GM19043 (cell line): ENCODE results near the gene ZDHHC18.
"Not testable (repeated sequence)": the region's sequence is repeated elsewhere in the genome, so short reads cannot be mapped to it uniquely, and the experiment has no call there.

ENCODE experiments used
- ATAC-seq: cut with Tn5 transposase; IDR thresholded peaks from one replicate; pipeline ENCODE4 v1.9.1; 2021; ENCODE audit warnings: low read depth; ENCODE audit not compliant: unreplicated experiment

Gene ZDHHC18

DNA sequence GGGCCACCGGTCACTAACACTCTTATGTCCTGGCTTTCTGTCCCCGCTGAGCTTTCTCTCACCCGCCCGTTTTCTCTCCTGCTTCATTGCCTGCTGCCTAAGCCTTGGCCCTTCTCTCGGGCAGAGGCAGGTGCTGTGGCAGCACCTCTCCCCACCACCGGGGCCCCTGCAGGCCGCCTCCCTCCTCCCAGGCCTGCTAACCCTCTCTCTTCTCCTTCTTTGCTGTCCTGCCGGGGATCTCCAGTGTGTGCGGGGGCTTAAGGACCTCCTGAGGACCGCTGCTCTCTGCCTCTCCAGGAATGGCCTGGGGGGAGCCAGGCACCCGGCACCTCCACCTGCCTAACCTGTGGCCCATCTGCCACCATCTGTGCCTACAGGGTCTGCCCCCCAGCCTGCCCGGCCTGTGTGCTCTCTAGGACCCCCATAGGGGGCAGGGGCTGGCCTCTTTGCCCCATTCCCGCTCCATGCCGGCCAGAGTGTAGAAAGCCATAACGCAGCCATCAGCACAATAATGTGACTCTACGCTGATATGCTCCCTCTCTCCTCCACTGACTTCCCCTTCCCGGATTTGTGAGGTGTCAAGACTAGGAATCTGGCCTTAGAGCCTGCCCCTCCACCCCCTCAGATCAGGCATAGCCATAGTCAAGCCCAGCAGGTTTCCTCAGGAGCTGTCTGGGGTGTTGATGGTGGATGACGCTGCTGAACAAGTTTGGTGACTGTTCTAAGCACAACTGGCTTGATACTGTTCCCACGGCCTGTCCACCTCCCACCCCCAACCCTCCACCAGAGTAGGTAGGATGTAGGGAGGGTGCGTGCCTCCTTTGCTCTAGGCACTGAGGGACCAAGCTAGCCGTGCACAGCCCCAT lies 30.3 kb downstream of the ZDHHC18 start:
- no peak for ATAC-seq

DNA sequence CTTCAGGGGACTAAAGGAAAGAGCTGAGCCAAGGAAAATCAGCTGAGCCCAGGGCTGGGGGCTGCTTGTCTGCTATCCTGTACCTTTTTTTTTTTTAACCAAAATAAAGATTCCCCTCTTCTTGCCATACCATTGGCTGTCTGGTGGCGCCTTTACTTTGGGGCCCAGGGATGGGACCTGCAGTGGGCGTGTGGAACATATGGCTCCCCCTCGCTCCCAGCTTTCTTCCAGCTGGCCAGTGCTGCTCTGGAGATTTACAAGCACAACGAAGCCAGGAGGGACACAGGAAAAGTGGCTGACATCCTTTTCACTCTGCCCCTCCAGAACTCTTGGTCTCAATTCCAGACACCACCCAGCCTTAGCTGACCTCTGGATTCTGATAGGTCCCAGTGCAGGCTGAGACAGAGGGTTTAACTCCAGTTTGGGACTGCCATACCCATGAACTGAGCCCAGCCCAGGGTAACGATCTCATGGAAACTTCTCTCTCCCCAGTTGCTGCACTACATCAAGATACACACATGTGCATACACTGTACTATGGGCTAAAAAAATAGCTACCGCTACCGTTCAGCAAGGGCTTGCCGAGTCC lies 31.1 kb downstream of the ZDHHC18 start:
- ATAC-seq: no peak

DNA sequence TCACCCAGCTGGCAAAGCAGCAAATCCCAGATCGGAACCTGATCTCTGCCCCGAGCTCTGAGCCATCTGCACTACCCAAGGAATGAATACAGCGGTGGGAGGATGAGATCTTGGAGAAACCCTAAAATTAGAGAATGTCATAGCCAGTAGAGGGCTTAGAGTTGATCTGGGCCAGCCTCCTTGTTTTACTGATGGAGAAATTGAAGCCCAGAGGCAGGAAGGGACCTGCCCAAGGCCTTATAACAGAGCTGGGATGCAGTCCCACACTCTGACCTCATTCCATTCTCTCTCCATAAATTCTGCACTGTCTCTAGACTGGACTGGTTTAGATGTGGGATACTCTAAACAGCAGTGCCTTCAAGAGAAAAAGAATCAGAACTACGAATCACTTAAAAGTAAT lies 31.7 kb downstream of the ZDHHC18 start:
- no peak for ATAC-seq

DNA sequence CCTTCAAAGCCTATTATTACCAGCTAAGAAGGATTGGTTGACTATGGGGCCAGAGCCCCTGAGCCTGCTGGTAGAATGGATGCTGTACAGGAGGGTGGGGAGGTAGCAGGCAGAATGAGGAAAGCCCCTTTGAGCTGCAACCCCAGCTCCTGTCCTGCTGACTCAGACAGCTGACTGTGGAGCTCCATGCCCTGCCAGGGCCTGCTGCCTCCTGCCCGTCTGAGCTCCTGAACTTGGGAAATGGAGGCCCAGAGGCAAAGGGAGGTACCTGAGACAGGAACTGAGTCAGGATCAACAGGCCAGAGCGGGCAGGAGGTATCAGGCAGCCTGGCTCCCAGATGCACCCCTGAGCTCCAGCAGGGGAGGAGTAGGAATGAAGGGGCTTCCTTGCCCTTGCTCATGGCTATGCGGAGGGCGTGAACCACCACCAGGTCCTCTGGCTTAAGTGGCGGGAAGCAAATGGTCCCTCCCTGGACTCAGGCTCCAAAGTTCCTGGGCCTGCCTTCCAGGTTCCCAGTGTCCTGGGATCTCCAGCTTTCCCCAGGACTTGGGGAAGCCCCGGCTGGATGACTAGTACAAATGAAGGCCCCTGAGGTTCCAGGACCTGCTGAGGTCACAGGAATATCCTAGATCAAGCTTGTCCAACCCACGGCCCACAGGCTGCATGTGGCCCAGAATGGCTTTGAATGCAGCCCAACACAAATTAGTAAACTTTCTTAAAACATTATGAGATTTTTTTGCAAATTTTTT lies 32.6 kb downstream of the ZDHHC18 start:
- ATAC-seq: no peak

DNA sequence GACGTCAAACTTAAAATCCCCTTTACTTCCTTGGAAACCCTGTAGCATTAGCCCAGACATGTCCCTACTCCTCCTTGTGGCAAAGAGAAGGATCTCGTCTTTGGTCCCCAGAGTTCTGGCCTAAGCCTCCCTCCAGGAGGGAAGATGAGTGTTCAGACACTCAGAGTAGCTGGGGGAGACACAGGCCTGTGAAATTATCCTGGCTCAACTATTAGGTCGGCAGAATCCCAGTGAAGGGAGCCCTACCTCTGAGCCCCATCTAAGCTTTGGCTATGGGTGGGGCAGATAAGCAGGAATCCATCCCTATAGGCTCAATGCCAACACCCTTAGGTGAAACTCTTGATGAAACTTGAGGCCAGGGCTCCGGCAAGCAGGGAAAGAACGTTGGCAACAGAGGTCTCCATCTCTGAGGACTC lies 34.8 kb downstream of the ZDHHC18 start:
- ATAC-seq: no peak

DNA sequence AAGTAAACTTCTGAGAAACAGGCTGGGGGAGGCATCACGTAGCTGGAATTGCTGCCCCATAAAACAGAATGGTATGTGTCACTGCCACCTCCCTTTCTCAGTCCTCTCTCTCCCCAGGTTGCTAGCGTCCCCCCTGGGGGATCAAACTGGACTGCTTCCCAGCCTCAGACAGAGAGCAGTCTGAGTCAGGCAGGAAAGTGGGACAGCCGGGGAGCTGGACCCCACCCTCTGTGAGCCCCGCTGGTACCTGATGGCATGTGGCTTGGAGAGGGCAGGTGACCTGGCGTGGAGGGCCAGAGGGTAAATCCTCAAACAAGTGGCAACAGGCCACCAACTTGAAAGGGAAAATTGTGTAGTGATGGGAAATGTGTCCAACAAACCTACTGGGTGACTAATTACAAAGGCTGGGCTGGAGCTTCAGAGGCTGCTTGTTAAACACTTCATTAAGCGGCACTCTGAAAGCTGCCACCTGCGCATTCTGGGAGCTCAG lies 35.4 kb downstream of the ZDHHC18 start:
- ATAC-seq: no peak

DNA sequence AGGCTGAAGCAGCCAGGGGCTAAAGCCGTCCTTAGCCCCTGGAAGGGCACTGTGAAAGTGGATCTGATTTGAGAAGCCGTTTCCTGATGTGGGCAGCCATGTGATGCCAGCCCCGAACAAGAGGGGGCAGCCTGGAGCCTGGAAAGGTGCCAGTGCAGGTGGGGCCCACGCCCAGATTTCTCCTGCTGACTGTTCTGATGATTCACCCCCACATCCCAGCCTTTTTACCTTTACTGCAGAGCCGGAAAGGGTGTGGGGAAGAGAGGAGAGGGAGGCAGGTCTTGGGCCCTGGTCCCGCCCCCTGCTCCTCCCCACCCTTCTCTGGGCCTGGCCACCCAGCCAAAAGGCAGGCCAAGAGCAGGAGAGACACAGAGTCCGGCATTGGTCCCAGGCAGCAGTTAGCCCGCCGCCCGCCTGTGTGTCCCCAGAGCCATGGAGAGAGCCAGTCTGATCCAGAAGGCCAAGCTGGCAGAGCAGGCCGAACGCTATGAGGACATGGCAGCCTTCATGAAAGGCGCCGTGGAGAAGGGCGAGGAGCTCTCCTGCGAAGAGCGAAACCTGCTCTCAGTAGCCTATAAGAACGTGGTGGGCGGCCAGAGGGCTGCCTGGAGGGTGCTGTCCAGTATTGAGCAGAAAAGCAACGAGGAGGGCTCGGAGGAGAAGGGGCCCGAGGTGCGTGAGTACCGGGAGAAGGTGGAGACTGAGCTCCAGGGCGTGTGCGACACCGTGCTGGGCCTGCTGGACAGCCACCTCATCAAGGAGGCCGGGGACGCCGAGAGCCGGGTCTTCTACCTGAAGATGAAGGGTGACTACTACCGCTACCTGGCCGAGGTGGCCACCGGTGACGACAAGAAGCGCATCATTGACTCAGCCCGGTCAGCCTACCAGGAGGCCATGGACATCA lies 36.5 kb downstream of the ZDHHC18 start, which contains the start of gene SFN:
Gene SFN, plus strand, starts transcription at position 369 of the 904 bp plus-strand sequence. Its CDS starts 64 bp downstream, at position 433.
- no peak for ATAC-seq

DNA sequence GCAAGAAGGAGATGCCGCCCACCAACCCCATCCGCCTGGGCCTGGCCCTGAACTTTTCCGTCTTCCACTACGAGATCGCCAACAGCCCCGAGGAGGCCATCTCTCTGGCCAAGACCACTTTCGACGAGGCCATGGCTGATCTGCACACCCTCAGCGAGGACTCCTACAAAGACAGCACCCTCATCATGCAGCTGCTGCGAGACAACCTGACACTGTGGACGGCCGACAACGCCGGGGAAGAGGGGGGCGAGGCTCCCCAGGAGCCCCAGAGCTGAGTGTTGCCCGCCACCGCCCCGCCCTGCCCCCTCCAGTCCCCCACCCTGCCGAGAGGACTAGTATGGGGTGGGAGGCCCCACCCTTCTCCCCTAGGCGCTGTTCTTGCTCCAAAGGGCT lies 37.2 kb downstream of the ZDHHC18 start:
- ATAC-seq: no peak

DNA sequence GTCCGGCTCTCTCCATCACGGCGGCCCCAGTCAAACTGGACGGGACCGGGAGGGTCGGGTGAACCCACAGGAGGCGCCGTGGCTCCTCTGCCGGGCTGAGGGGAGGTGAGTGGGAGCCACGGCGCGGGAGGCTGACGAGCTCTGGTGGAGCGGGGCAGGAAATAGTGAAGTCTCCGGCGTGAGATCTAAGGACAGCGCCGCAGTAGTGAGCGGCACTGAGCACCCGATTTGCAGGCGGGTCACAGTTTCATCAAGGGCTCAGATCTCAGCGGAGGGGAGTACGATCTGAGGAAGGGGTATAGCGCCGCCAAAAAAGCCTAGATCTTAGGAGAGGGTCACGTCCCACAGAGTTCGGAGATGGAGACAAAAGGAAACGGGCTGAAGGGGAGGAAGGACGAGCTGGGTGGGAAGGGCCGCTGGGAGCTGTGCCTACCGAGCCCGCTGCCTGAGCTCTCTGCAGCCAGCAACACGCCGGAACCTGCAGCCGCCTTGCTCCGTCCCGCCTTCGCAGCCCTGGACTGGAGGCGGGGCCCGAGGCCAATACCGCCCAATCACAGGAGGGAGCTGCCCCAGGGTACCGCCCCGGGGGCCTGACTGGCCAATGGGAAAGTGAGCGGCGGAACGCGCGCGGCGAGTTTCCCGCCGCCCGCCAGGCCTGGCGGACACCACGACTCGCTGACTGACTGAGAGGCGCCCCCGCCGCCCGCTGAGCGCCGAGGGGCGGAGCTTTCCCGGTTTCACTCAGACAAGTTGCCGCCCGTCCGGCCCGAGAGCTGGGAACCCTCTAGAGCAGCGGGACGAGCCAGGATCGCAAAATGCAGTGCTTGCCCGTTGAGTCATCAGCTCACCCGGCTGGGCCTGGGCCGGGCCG lies 38.4 kb downstream of the ZDHHC18 start:
- ATAC-seq: peak; percentile 94

DNA sequence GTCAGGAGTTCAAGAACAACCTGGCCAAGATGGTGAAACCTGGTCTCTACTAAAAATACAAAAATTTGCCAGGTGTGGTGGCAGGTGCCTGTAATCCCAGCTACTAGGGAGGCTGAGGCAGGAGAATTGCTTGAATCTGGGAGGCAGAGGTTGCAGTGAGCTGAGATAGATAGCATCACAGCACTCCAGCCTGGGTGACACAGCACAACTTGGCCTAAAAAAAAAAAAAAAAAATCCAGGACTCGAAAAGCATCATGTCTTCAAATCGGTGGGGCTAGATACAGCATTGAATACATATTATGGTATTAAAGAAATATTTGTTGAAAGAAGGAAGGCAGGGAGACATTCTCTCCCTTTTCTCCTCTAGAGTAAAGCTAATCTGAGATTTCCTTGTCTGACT lies 46.6 kb downstream of the ZDHHC18 start:
- ATAC-seq: not testable (repeated sequence)

DNA sequence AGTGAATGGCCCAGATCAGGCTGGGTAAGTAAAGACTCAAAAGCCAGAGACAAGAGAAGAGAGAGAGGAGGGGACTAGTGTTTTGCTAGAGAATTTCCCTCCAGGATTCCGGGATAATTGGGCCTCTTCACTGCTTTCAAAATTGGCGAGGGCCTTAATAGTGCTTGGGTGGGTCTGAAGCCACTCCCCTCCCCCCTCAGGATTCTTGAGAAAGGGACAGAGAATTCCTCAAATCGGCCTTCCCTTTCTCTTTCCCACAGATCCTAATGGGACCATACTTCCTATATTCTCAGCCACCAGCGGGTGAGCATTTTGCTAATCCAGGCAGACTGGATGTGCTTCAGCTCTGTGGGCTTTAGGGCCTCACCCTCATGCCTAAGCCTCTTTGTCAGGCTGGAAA lies 48.4 kb downstream of the ZDHHC18 start:
- no peak for ATAC-seq

DNA sequence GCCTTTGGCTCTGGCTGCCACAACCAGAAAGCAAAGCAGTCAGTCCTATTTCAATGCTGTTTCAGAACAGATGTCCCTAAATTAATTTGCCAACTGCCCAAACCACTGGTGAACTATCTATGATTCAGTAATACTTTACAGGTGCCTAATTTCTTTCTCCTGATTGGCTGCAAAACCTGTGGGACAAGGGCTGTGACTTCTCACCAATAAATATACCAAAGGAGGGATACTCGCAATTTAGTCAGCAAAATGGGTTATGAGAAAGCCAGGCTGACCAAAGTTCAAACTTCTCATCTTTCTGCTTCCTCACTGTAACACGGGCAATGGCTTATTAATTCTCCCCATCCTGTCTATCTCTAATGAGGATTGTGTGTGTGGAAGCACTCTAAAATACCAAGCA lies 50.8 kb downstream of the ZDHHC18 start:
- no peak for ATAC-seq

DNA sequence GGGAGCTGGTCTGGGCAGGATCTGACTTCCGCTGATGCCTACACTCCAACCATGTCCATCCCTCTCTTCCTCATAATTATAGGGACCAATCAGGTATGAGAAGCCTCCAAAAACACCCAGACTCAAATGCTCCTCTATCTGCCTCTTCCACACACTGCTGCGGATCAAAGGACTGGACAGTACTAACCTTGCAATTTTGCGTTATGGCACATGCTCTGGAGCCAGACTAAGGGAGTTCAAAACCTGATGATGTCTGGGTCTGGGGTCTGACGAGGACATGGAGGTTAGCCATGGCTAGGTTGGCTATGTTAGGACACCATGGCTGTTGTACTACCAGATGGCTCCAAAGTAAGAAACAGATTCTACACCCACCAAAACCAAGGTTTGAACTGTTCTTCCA lies 53.3 kb downstream of the ZDHHC18 start:
- no peak for ATAC-seq

DNA sequence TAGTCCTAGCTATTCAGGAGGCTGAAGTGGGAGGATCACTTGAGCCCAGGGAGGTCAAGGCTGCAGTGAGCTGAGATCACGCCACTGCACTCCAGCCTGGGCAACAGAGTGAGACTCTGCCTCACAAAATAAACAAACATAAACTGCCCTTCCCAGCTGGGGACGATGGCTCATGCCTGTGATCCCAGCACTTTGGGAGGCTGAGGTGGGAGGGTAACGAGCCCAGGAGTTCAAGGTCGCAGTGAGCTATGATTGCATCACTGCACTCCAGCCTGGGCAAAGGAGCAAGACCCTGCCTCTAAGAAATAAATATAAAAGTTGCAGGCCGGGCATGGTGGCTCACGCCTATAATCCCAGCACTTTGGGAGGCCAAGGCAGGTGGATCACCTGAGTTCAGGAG lies 55.1 kb downstream of the ZDHHC18 start:
- ATAC-seq: not testable (repeated sequence)

DNA sequence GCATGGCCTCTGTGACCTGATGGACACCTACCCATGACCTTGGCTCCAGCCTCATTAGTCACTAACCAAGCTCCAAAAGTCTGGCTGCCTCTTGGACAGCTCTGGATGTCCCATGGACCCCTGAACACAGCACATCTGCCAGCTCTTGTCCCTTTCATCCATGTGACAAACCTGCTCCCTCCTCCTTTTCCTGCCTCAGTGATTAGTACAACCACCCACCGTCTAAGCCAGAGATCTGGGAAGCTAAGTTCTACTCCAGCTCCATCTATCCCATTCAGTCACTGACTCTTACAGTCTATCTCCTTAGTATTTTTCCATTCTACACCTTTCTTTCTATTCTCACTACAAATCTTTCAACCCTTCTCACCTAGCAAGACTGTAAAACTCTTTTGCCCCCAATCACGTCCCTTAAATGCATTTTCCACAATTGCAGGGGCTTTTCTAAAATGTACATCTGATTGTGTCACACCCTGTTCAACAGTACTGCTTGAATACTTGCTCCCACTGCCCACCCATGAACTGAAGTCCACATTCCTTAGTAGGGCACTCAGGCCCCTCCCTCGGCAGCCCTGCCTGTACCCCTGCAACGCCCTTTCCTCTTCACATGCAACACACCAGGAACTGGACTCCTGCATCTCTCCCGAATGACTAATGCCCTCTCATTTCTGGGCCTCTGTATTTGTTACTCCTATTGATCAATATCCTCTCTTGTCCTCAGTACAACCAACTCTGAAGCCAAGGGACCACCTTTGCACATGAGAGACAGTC lies 56.4 kb downstream of the ZDHHC18 start:
- ATAC-seq: no peak

DNA sequence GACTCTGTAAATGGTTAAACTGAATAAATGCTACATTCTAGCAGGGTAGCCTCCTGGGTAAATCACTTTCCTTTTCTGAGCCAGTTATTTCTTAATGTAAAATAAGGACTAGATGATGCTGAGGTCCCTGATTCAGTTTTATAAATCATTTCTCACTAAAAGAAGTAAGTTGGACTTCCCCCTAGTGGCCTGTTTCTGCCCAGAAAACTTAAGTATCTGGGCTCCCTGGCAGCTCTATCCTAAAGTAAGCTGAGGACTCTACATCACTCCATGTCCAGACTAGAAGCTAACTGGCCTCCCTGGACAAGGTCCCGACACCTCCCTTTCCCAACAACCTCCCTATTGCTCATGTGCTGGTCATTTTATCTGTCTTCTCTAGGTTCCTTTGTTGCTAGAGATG lies 60.6 kb downstream of the ZDHHC18 start:
- no peak for ATAC-seq

DNA sequence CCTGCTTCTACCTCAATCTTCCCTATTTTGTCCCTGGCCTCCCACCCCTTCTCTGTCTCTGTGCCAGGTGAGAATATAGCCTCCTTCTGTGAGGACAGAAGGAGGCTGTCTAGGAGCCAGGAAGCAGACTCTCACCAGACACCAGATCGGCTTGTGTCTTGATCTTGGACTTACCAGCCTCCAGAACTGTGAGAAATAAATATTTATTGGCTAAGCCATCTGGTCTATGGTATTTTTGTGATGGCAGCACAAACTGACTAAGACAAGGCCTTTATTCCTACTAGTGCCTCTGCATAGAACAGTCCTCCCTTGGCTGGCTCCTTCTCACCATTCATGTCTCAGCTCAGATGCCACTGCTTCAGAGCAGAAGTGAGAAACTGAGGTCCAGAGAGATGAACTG lies 61.7 kb downstream of the ZDHHC18 start:
- no peak for ATAC-seq
